Stimulated activated CD8-positive, alpha-beta memory T cell treated with anti-CD3 and anti-CD28 coated beads, Interleukin-15, amount 100 ng/mL, for 4 hours (primary cell): ENCODE data around the gene PPM1B.
"Not testable (repeated sequence)": the region's sequence is repeated elsewhere in the genome, so short reads cannot be mapped to it uniquely, and the experiment has no call there.

Source experiments
- DNase-seq, 2 donors: peaks; one replicate each; pipeline ENCODE4 v3.0.0-alpha.2; 2020; ENCODE audit warnings: low read depth in 2 of 2

PPM1B gene

GRCh38 chr2:44254023-44254422 is 85.3 kb downstream of the PPM1B start:
- no peak for DNase-seq

GRCh38 chr2:44255704-44256103 is 87.0 kb downstream of the PPM1B start:
- DNase-seq: not testable (repeated sequence)

- DNase-seq: not testable (repeated sequence)
Observed at GRCh38 chr2:44257802-44258201, 89.1 kb downstream of the PPM1B start.

GRCh38 chr2:44267269-44267795 is 98.7 kb downstream of the PPM1B start:
- DNase-seq: no peak

GRCh38 chr2:44267796-44268648 is 99.3 kb downstream of the PPM1B start:
- no peak for DNase-seq

GRCh38 chr2:44269831-44270230 is 101.2 kb downstream of the PPM1B start:
- DNase-seq: no peak

- no peak for DNase-seq
Observed at GRCh38 chr2:44271296-44271695, 102.6 kb downstream of the PPM1B start.

- no peak for DNase-seq
Observed at GRCh38 chr2:44273076-44273475, 104.4 kb downstream of the PPM1B start.

GRCh38 chr2:44273596-44273995 is 104.9 kb downstream of the PPM1B start:
- DNase-seq: no peak

- DNase-seq: no peak
Observed at GRCh38 chr2:44275927-44276303, 107.2 kb downstream of the PPM1B start.

GRCh38 chr2:44277541-44277940 is 108.9 kb downstream of the PPM1B start:
- no peak for DNase-seq

- no peak for DNase-seq
Observed at GRCh38 chr2:44280869-44281268, 112.2 kb downstream of the PPM1B start.
